ENCODE data around the gene GPR39. TPM values are rescaled to one million over a fixed set of nuclear protein-coding genes. Genes with fewer than 3 reads are reported as not detected.

The GPR39 gene
- total RNA-seq, 1 donor, result 3.6 TPM

DNA sequence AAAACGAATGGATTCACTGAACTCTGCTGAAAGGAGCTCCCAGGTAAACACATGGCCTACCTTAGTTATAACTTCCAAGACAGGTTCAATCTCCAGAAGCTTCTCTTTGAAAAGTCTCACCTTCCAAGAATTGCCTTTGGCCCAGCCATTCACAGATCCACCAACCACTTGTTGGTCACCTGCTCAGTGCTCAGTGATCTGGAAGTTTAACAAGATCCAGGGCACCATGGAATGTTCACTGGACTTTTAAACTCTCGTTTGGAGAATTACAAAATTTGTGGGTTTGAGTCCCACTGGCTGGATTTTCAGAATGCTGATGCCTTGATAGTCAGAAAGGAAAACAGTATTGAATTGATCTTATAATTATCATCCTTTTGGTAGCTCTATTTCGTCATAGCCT is 9.4 kb downstream of the GPR39 start:
- Histone ChIP-seq H3K9me3 (ENCODE audit: low read depth, low read length) (no peaks in the 10 kb centered on the region), H3K27ac (ENCODE audit: low read depth, low read length) (no peak overlapping the region), H3K36me3 (ENCODE audit: insufficient read depth, low read length) (no peaks in the 10 kb centered on the region), H3K27me3 (ENCODE audit: insufficient read depth, low read length) (no peaks in the 10 kb centered on the region), H2AFZ (ENCODE audit: low read length) (no peak overlapping the region), H3K4me2 (ENCODE audit: insufficient read depth, low read length) (no peak overlapping the region), H3K79me2 (ENCODE audit: insufficient read depth, low read length) (no peaks in the 10 kb centered on the region), H3K4me3 (ENCODE audit: insufficient read depth, low read length) (no peak overlapping the region), H4K20me1 (ENCODE audit: insufficient read depth, low read length) (no peaks in the 10 kb centered on the region), H3K4me1 (ENCODE audit: insufficient read depth, low read length) (peaks cover 11% of the 10 kb centered on the region)
- no peak for DNase-seq (ENCODE audit: insufficient read length, low spot score, missing footprints)
- no peak for TF ChIP-seq CTCF (IDR thresholded peaks at IDR 0.05; ENCODE audit: extremely low read depth, low read depth, low read length)

- H3K36me3 ChIP-seq (ENCODE audit: insufficient read depth, low read length), result no peaks in the 10 kb centered on the region
- no peaks in the 10 kb centered on the region for H4K20me1 ChIP-seq (ENCODE audit: insufficient read depth, low read length)
- no peak overlapping the region for H3K27ac ChIP-seq (ENCODE audit: low read depth, low read length)
- peaks cover 5% of the 10 kb centered on the region for H3K4me1 ChIP-seq (ENCODE audit: insufficient read depth, low read length)
- H3K4me3 ChIP-seq (ENCODE audit: insufficient read depth, low read length), result no peak overlapping the region
- no peak overlapping the region for H3K4me2 ChIP-seq (ENCODE audit: insufficient read depth, low read length)
- H3K79me2 ChIP-seq (ENCODE audit: insufficient read depth, low read length), result no peaks in the 10 kb centered on the region
- no peak for DNase-seq (ENCODE audit: insufficient read length, low spot score, missing footprints)
- no peak for TF ChIP-seq CTCF (IDR thresholded peaks at IDR 0.05; ENCODE audit: extremely low read depth, low read depth, low read length)
- H3K27me3 ChIP-seq (ENCODE audit: insufficient read depth, low read length), result no peaks in the 10 kb centered on the region
- no peaks in the 10 kb centered on the region for H3K9me3 ChIP-seq (ENCODE audit: low read depth, low read length)
- H2AFZ ChIP-seq (ENCODE audit: low read length), result no peak overlapping the region
These were observed 10.1 kb downstream of the GPR39 start for GRCh38 chr2:132426656-132427055.

DNA sequence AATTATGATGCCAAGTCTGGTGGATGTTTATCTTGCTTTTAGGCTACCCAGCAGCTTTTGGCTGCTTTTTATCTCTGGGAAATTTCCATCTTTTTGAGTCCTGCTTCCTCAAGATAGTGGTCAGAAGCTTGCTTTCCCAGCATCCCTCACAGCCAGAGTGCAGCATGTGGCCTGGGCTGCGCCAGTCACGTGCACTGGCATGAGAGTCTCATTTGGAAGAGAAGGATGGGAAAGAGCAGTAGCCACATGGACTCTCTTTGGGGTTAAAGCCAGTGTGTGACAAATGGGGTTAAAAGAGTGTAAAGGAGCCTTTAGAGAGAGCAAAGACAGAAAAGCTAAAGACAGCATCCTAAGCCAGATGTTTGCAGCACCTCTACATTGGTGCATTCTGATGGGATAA is 12.7 kb downstream of the GPR39 start:
- no peak for TF ChIP-seq CTCF (IDR thresholded peaks at IDR 0.05; ENCODE audit: extremely low read depth, low read depth, low read length)
- Histone ChIP-seq H3K79me2 (ENCODE audit: insufficient read depth, low read length) (no peaks in the 10 kb centered on the region), H2AFZ (ENCODE audit: low read length) (no peak overlapping the region)

DNA sequence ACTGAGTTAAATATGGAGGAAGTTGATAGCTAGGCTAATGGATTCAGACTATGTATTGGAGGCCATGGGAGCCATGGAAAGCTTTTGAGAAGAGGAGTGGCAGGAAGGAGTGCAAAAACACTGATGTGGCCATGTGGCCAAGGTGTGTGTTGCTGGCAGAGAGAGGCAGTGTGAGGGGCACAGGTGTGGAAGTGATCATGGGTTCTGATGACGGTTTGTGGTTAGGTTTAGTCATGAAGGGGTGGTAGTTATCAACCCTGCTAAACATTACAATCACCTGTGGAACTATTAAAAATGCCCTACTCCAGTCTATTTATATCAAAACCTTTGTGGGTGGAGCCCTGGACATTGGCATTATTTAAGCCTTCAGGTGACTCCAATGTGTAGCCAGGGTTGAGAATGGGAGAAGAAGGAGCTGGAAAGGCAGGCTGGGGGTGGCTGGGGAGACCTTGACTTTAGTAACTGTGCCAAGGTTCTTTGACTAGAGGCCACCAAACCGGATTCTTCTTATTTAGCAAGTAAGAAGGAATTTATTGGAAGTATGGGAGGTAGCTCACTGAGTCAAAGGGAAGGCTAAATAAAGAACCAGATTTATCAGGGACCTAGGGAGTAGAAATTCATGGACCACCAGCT is 13.5 kb downstream of the GPR39 start:
- no peaks in the 10 kb centered on the region for H4K20me1 ChIP-seq (ENCODE audit: insufficient read depth, low read length)
- no peak overlapping the region for H2AFZ ChIP-seq (ENCODE audit: low read length)
- no peak for TF ChIP-seq CTCF (IDR thresholded peaks at IDR 0.05; ENCODE audit: extremely low read depth, low read depth, low read length)
- H3K36me3 ChIP-seq (ENCODE audit: insufficient read depth, low read length), result no peaks in the 10 kb centered on the region
- DNase-seq (ENCODE audit: insufficient read length, low spot score, missing footprints), result no peak
- no peak overlapping the region for H3K4me3 ChIP-seq (ENCODE audit: insufficient read depth, low read length)
- H3K27ac ChIP-seq (ENCODE audit: low read depth, low read length), result no peak overlapping the region
- no peaks in the 10 kb centered on the region for H3K27me3 ChIP-seq (ENCODE audit: insufficient read depth, low read length)
- H3K4me2 ChIP-seq (ENCODE audit: insufficient read depth, low read length), result no peak overlapping the region
- no peaks in the 10 kb centered on the region for H3K9me3 ChIP-seq (ENCODE audit: low read depth, low read length)
- H3K79me2 ChIP-seq (ENCODE audit: insufficient read depth, low read length), result no peaks in the 10 kb centered on the region
- no peaks in the 10 kb centered on the region for H3K4me1 ChIP-seq (ENCODE audit: insufficient read depth, low read length)

More for the DNA sequence above, 12.7 kb downstream of the GPR39 start:
- Histone ChIP-seq H3K4me1 (ENCODE audit: insufficient read depth, low read length) (peaks cover under 1% of the 10 kb centered on the region), H3K4me2 (ENCODE audit: insufficient read depth, low read length) (no peak overlapping the region), H4K20me1 (ENCODE audit: insufficient read depth, low read length) (no peaks in the 10 kb centered on the region), H3K4me3 (ENCODE audit: insufficient read depth, low read length) (no peak overlapping the region), H3K27me3 (ENCODE audit: insufficient read depth, low read length) (no peaks in the 10 kb centered on the region), H3K36me3 (ENCODE audit: insufficient read depth, low read length) (no peaks in the 10 kb centered on the region), H3K27ac (ENCODE audit: low read depth, low read length) (no peak overlapping the region), H3K9me3 (ENCODE audit: low read depth, low read length) (no peaks in the 10 kb centered on the region)
- no peak for DNase-seq (ENCODE audit: insufficient read length, low spot score, missing footprints)
